ENCODE data around the gene UBLCP1.

- no peak for TF ChIP-seq POLR2AphosphoS5 (IDR thresholded peaks at IDR 0.05)
- no peak for TF ChIP-seq CTCF (IDR thresholded peaks at IDR 0.05)
These were observed 27.7 kb downstream of the UBLCP1 start for GRCh38 chr5:159290741-159291140.
